Skeletal muscle cell (primary cell): ENCODE data around the gene CARD11.

Experiments used
- DNase-seq: peaks from one replicate; pipeline ENCODE4 v3.0.0-alpha.2; 2010; ENCODE audit warnings: low read depth
- H3K4me3 ChIP-seq: 2 replicates; pipeline ENCODE4 v1.5.1; 2011; ENCODE audit warnings: low read depth, mild to moderate bottlenecking, control low read depth, low read length, moderate library complexity

CARD11 gene

DNA sequence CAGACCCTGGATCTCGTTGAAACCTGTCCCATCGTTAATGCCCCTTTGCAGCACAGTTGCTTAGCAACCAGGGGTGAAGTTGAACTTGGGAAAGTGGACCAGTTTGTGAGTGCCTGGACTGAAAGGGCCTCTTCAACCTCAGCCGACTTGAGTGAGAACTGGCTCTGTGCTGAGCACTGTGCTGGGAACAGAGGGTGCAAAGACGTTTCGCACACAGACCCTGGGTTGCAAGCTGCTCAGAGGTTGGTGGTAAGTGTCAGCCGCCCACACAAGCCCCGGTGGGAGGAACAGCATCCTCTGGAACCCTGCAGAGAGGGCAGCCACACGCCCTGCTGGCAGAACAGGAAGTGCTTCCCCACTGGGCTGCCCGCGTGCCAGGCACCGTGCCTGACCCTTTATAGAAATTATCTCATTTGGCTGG lies 89.2 kb downstream of the CARD11 start:
- DNase-seq = no peak
- no peak overlapping the region for H3K4me3 ChIP-seq

- H3K4me3 ChIP-seq = no peak overlapping the region
- DNase-seq = no peak
Measured at GRCh38 chr7:2953588-2954407, 89.9 kb downstream of the CARD11 start.

- H3K4me3 ChIP-seq = no peak overlapping the region
- no peak for DNase-seq
Measured at GRCh38 chr7:2953099-2953498, 90.6 kb downstream of the CARD11 start.

GRCh38 chr7:2952316-2952715 lies 91.4 kb downstream of the CARD11 start:
- no peak overlapping the region for H3K4me3 ChIP-seq
- DNase-seq = no peak

GRCh38 chr7:2950578-2950977 lies 93.1 kb downstream of the CARD11 start:
- H3K4me3 ChIP-seq = no peak overlapping the region
- no peak for DNase-seq

GRCh38 chr7:2948749-2949148 lies 94.9 kb downstream of the CARD11 start:
- no peak for DNase-seq
- no peak overlapping the region for H3K4me3 ChIP-seq

GRCh38 chr7:2947058-2947780 lies 96.4 kb downstream of the CARD11 start:
- no peak for DNase-seq

DNA sequence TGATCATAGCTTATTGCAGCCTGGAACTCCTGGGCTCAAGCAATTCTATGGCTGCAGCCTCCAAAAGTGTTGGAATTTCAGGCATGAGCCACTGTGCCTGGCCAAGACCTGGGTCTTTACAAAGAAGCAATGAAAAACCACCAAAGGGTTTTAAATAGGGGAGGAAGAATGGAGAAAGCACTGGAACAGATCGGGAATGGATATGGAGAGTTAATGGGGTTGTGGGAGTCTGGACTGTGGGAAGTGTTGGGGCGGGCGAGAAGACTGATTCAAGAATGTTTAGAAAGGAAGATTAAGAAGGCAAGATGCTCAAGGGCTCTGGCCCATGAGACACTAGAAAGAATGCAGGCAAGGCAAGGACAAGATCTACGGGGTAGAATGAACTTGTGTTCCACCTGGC lies 98.5 kb downstream of the CARD11 start:
- no peak overlapping the region for H3K4me3 ChIP-seq
- DNase-seq = no peak

More at GRCh38 chr7:2947058-2947780, 96.4 kb downstream of the CARD11 start:
- no peak overlapping the region for H3K4me3 ChIP-seq

DNA sequence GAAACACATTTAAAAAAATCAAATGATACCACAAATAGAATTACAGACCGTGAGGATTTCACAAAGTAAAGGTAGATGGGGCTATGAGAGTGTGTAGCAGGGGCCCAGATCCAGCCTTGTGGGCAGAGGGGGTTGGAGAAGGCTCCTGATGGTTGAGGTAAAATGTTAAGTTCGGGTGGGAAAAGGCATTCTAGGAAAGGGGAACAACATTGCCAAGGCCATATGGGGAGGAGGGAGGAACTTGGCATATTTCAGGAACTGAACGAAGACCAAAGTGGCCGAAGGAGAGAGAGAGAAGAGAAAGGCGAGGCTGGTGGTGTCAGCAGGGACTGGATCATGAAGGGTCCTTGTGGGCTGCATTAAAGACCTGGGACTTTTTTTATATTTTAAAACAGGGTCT lies 98.9 kb downstream of the CARD11 start:
- no peak for DNase-seq

GRCh38 chr7:2943851-2944601 lies 99.6 kb downstream of the CARD11 start:
- H3K4me3 ChIP-seq = no peak overlapping the region
- DNase-seq = no peak

More for the DNA sequence above, 98.9 kb downstream of the CARD11 start:
- no peak overlapping the region for H3K4me3 ChIP-seq

DNA sequence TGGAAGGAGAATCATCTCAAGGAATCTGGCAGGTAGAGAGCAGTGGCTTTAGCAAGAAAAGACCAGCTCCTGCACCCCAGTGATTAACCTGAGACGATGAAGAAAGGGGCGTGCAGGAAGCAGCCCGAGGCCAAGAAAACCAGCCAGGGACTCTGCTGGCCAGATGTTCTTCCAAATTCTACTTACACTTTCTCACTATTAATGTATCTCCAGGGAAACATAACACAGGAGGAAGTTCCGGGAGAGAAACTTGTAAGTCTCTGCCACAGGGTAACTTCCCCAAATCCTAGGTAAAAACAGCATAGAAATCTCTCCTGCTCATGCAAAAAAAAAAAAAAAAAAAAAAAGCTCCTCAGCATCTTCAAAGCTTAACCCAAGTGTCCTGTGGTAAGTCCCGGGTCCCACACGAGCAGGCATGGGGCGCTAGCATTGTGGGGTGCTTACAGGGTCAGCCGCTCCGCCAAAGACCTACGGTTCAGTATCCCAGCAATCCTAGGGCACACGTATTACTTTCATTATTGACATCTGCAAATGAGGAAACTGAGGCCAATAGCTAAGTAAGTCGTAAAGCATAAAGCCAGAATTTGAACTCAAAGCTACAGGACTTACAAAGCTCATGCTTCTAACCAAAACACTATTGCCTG lies 102.3 kb downstream of the CARD11 start:
- no peak for DNase-seq
- H3K4me3 ChIP-seq = no peak overlapping the region

- DNase-seq = no peak
Measured at GRCh38 chr7:2940466-2940865, 103.2 kb downstream of the CARD11 start.

DNA sequence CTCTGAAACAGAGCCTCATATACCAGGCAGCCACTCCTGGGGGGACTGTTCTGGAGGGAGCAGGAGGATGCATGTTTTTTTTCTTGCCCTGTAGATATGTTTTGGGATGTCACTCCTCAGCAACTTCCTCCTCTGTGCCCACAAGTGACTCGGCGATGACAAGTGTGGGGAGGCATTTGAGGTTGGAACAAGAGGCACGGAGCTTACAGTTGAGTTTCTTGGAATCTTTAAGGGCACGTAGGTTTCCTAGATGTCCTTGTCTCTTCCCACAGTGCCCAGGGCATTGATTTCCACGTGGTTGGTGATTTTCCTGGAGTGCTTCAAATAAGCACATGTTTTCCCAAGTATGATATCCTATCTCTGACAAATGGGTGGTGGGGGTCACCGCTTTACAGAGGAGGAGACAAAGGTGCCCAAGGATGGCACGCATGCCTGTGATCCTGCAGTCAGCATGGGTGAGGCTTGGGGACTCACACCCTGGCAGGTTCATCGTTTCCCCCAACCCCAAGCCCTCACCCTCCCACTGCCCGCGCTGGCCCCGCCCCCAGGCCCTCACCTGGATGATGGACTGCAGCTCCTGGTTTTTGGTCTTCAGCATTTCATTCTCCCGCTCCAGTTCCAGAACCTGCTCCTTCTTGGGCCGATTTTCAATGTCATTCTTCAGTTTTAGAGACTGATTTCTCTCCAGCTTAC lies 104.3 kb downstream of the CARD11 start:
- no peak for DNase-seq
- H3K4me3 ChIP-seq = no peak overlapping the region

More at GRCh38 chr7:2940466-2940865, 103.2 kb downstream of the CARD11 start:
- H3K4me3 ChIP-seq = no peak overlapping the region

DNA sequence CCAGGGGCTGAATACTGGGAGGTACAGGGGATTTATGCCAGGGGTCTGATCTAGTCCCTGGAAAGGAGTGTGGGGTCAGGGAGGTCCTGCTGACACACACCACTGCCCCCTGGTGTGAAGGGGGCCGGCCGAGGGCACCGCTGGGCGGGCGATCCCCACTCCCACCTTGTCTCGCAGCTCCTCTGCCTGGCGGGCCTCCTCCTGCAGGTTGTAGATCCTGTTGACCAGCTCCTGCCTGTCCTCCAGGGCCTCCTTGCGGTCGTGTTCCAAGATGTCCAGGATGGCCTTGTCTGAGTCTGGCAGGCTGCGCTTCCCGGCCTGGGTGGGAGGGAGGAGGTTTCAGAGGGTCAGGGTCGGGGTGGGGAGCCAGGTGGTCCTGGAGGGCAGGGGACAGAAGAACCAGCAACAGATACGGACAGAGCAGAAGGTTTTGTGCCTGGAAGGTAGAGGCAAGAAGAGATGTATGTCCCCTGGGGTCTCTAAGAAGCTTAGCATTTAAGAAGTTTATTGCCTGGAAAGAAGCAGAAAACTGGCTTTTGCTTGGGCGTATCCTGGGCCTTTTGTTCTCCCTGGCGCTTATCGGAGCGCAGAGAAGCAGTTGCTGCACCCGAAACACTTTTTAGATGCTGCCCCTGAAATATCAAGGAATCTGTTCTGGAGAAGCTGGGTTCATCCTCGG lies 105.0 kb downstream of the CARD11 start:
- no peak overlapping the region for H3K4me3 ChIP-seq
- DNase-seq = no peak

DNA sequence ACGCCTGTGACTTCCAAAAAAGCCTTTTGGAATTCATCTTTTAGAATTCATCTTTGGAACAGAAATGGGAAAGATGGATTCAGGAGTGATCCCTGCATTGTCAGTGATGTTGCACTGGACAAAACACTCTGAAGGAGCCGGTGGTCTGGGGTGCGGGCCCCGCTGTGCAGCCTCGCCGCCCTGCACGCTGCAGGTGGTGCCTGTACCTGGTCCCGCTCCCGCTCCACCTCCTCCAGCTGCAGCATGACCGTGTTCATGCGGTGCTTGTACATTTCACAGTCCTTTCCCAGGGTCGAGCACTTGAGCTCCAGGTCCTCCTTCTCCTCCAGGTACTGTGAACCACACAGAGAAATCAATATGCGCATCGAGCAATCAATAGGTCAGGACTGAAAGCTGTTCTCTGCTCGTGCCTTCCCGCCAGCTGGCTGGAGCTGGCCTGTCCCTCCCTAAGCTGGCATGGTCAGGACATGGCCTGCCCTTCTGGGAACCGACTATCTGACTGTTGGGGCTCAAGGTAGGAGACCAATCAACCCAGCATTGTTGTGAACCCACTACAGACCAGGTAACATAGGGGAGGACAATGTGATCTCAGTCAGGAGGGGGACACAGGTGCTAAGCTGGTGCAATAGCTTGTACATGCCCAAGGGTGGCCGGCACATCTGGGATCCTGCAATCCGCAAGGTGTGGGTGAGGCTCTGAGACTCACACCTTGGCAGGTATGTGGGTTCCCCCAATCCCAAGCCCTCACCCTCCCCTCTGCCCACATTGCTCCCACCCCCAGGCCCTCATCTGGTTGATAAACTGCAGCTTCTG lies 105.8 kb downstream of the CARD11 start:
- H3K4me3 ChIP-seq = no peak overlapping the region
- no peak for DNase-seq

DNA sequence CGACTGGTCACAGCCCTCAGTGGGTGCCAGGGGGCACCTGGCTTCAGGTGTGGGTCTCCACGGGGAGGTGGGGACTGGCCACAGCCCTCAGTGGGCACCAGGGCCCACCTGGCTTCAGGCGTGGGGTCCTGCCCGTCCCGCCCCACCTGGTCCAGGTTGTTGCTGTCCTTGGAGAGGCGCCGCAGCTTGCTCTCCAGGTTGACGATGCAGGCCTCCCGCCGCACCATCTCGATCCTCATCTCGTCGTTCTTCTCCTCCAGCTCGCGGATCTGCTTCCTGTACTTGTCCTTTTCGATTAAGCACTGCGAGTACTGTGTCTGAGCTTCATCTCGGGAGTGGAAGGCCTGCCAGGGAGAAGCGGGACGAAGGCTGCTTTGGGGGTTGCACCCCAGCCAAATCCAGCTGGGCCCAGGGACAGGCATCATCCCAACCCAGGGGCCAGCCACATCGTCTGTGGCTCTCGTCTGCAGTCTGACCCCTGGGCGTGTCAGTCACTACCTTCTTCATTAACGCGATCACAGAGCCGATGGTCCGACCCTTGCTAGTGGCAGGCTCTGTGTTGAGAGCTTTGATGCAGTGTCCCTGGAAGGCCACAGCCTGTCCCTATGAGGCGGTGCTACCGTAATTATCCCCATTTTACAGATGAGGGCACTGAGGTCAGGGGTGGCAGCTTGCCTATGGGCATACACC lies 106.6 kb downstream of the CARD11 start:
- H3K4me3 ChIP-seq = no peak overlapping the region
- DNase-seq = no peak

DNA sequence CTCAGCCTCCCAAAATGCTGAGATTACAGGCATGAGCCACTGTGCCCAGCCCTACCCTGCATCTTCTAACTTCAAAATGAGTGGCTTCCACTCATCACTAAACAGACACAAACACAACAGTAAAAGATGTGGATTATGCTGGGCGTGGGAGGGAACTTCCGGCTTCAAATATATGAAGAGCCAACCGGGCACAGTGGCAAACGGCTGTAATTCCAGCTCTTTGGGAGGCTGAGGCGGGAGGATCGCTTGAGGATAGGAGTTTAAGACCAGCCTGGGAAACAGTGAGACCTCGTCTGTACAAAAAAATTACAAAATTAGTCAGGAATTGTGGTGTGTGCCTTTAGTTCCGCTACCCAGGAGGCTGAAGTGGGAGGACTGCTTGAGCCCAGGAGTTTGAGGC lies 107.4 kb downstream of the CARD11 start:
- no peak for DNase-seq
- H3K4me3 ChIP-seq = no peak overlapping the region
